HG03196 (cell line): ENCODE results near the gene KBTBD2.
"Not testable (repeated sequence)": the region's sequence is repeated elsewhere in the genome, so short reads cannot be mapped to it uniquely, and the experiment has no call there.

Experiments used
- ATAC-seq: cut with Tn5 transposase; IDR thresholded peaks from one replicate; pipeline ENCODE4 v1.9.1; 2021; ENCODE audit not compliant: unreplicated experiment

The KBTBD2 gene

GRCh38 chr7:32891043-32891799 lies at the start of gene KBTBD2:
TSS of gene KBTBD2 (minus strand) at chr7:32891760. CDS start at chr7:32879604, 12,156 bp downstream.
- ATAC-seq = peak; percentile 68

- no peak for ATAC-seq
Observed at GRCh38 chr7:32941181-32941580, 49.6 kb upstream of the KBTBD2 start.

GRCh38 chr7:32937344-32938174 lies 46.0 kb upstream of the KBTBD2 start:
- ATAC-seq = no peak

- no peak for ATAC-seq
Observed at GRCh38 chr7:32936689-32937088, 45.1 kb upstream of the KBTBD2 start.

GRCh38 chr7:32935558-32935957 lies 44.0 kb upstream of the KBTBD2 start:
- no peak for ATAC-seq

- no peak for ATAC-seq
Observed at GRCh38 chr7:32930378-32930777, 38.8 kb upstream of the KBTBD2 start.

GRCh38 chr7:32929430-32930143 lies 38.0 kb upstream of the KBTBD2 start:
- ATAC-seq = no peak

- ATAC-seq = no peak
Observed at GRCh38 chr7:32928785-32929298, 37.3 kb upstream of the KBTBD2 start.

GRCh38 chr7:32921896-32922295 lies 30.3 kb upstream of the KBTBD2 start:
- ATAC-seq = no peak

GRCh38 chr7:32916994-32917393 lies 25.4 kb upstream of the KBTBD2 start:
- ATAC-seq = not testable (repeated sequence)

GRCh38 chr7:32916006-32916405 lies 24.4 kb upstream of the KBTBD2 start:
- ATAC-seq = no peak

GRCh38 chr7:32915041-32915536 lies 23.5 kb upstream of the KBTBD2 start:
- ATAC-seq = no peak

- no peak for ATAC-seq
Observed at GRCh38 chr7:32914184-32914583, 22.6 kb upstream of the KBTBD2 start.

- ATAC-seq = no peak
Observed at GRCh38 chr7:32910195-32910594, 18.6 kb upstream of the KBTBD2 start.

- no peak for ATAC-seq
Observed at GRCh38 chr7:32905175-32905662, 13.7 kb upstream of the KBTBD2 start.

GRCh38 chr7:32901629-32902028 lies 10.1 kb upstream of the KBTBD2 start:
- no peak for ATAC-seq

GRCh38 chr7:32900433-32900995 lies 9.0 kb upstream of the KBTBD2 start:
- no peak for ATAC-seq

GRCh38 chr7:32897376-32897775 lies 5.8 kb upstream of the KBTBD2 start:
- ATAC-seq = not testable (repeated sequence)

GRCh38 chr7:32896564-32897347 lies 5.2 kb upstream of the KBTBD2 start:
- ATAC-seq = no peak

- no peak for ATAC-seq
Observed at GRCh38 chr7:32894171-32894570, 2.6 kb upstream of the KBTBD2 start.
